A172 (cell line): ENCODE measurements around the gene UBL7. TPM values are rescaled to one million over a fixed set of nuclear protein-coding genes. Genes with fewer than 3 reads are reported as not detected.
A peak's percentile ranks its signal among the peaks of the same experiment; 100 is the strongest.

Experiments used
- DNase-seq: peaks from one replicate; pipeline ENCODE4 v3.0.0-alpha.2; 2015; ENCODE audit warnings: low spot score
- total RNA-seq: library from RNA; depleted of rRNA; stranded (reverse); fragments of >200 nt; shearing (Covaris generic); gene quantifications from 2 replicates; pipeline ENCODE4 v1.2.3, GENCODE V29; 2014

Gene UBL7
- total RNA-seq, 1 experiment from 2014 or later: 137 TPM

DNA sequence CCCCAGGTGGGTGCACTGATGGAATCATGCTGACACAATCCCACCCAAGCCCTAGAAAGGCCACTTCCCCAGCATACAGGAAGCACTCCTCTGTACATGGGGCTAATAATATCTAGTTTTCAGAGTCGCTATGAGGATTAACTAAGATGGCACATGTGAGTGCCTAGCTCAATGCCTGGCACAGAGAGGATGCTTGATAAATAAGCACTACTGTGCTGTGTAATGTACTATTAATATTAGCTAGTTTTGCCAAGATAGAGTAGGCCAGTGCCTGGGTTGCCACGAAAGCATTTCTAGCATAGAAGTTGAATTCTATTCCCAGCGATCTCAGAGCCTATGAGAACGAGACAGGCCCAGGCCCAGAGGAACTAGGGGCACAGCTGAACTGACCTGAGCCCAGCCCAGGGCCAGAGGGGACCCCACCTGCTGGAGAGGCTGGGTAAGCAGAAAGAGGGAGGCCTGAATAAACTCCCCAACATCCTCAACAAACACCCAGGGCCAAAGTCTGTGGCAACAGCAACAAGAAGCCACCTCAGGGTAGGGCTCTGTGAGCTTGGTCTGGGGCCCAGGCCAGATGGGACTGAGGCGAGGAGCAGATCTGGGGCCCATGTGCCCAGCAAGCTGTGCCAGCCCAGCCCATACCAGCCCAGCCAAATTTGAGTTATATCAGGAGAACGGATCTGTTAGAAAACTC lies 19.6 kb downstream of the UBL7 start:
- no peak for DNase-seq

DNA sequence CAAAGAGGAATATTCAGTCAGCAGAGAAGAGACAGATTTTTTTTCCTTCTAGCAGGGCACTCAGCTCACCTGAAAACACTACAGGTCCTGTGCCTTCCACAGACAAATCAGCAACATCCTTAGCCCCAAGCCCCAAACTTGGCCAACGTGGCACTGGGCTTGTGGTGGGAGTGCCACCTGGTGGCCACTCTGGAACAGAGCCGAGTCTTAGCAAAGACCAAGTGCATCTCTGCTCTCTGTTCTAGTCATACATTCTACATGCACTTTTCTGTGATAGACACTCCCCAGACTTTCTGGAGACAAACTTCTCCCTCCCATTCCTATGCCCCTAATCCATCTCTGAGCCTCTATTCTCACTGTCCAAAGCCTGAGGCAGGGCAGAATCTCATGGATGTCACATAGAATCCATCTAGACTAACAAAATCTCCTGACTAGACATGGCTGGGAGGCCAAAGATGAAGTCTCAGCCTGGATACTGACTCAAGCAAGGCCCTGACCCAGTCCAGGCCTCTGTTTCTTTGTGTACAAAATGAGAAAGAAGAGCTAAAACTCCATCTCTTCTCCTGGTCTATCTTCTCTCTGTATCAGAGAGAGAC lies 22.1 kb downstream of the UBL7 start:
- DNase-seq: peak; percentile 64

DNA sequence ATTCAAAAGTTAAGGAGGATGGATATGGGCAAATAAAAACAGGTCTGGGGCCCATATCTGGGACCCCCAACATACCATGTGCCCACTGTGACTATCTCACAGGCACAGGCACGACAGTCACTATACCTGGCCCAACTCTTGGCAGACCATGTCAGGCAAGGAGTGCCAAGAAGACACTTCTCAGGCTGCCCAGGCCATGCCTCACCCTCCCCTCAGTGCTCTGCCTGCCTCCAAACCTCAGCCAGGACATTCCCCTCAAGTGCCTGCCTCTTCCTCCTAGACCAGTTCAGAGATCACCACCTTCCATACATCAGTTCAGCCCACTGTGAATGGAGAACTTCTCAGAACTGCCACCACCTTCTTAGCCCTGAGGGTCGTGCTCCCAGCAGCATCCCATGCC lies 22.8 kb downstream of the UBL7 start:
- DNase-seq: no peak

DNA sequence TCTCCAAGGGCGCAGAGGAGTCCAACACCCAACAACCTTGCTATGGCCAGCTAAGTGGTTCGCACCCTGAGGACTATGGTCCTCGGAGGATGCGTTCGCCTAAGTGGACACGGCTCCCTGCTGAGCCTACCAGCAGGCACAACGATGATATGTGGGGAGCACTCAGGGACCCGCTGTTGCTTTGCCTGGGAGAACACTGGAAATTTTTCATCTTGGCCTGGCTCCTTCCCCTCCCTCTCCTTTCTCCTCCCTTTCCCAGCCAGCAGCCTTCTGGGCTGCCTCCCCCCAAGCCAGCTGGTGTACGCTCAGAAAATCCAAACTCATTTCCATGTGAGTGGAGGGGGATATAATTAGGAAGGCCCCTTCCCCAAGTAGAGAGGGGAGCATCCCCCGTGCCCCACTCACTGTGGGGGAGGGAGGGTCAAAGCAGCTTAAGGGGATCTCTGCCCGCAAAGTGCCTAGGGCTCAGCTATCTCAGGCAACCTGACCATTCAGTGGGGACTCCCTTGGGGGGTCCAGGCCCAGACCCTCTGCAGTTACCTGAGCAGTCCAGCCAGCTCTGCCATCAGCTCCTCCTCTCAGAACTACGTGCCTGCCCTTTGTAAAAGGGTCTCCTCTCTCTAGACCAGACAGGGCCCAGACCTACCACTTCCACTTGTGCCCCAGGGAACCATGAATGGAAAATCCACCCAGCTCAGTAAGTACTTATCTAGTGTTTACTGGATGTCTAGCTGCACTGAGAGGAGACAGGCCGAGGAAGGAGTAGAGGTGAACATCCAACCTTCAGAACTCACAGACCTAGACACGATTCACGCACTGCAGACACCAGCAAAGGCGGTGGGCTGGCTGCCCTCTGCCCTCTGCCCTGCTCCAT lies 26.5 kb downstream of the UBL7 start:
- no peak for DNase-seq

DNA sequence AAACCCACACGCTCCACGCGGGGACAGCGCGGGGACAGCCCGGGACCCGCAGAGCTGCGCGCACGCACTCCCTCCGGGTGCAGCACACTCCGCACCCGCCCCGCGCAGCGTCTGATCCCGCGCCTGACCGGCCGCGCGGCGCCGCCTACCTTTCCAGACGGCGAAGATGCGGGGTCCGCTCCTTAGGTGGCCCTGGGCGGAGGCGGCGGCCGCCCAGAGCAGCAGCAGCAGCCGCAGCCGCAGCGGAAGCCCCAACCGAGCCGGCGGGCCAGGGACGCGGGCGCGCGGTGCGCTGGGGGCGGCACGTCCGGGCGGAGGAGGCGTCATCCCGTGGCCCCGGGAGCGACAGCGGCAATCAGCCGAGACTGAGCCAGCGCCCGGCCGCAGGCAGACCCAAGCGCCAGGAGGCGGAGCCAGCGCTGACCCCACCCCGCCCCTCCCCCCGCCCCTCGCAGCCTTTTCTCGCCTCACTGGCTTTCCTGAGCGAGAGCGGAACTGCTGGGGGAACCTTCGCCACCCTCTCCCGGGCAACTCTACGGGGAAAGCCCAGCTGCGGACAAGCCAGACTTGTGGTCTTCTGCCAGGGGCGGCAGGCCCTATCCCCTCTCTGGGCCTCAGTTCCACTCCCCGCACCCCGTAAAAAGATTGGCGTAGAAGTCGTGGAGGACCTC lies 27.2 kb downstream of the UBL7 start, which contains the start of gene SEMA7A:
TSS of gene SEMA7A (minus strand) at position 367 of the 671 bp plus-strand sequence. CDS start at position 327, 40 bp downstream.
- DNase-seq: peak; percentile 52

DNA sequence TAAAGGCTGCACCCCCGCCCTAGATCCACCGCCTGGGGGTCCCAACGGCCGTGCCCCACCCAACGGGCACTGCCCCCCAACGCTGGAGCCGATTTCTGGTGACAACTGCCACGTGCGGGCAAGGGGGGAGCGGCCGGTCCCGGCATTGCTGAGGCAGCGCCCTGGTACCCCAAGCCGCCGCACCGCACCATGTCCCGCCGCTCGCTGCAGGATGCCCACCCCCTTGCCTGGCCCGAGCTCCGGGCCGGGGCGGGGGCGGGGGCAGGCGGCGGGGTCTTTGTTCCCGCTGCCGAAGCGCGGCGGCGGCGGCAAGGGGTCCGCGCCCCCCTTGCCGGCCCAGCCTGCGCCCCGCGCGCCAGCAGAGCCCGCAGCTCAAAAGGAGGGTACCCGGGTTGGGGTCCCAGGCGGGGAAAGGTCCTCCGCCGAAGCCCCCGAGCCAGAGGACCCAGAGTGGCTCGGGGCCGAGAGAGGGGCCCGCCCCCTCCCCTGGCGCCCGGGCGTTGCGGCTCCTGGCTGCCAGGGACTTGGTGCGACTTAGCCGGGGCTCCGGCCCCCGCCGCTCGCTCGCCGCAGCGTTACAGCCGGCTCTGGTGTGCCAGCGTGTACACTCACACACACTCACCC lies 27.9 kb downstream of the UBL7 start:
- no peak for DNase-seq

DNA sequence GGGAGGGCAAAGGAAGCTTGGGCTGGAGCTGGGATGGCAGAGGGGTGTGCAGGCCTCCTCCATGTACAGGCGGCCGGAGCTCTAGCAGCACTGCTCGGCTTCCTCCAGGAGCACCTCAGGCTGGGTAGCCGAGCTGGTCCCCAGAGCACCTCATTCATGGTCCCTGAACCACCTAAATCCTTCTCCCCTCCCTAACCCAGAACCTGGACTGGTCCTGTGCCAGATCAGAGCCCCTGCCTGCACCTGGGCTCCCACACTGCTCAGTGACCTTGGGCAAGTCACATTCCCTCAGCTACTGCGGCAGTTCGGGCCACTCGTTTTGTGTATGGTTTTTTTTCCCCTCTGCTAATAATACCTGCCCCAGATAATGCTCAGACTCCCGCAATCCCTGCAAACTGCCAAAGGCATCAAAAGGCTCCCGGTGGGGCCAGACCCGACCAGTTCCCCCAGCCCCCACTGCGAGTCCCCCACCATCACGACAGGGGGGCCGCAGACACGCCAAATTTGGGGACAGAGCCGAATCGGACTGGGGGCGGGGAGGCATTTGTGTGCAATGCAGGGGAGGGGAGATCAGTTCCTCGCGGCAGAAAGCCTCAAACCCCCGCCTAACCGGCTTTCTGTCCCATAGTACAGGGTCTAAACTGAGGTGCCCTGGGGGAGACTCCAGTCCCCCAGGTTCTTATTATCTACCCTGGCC lies 28.5 kb downstream of the UBL7 start:
- DNase-seq: no peak

DNA sequence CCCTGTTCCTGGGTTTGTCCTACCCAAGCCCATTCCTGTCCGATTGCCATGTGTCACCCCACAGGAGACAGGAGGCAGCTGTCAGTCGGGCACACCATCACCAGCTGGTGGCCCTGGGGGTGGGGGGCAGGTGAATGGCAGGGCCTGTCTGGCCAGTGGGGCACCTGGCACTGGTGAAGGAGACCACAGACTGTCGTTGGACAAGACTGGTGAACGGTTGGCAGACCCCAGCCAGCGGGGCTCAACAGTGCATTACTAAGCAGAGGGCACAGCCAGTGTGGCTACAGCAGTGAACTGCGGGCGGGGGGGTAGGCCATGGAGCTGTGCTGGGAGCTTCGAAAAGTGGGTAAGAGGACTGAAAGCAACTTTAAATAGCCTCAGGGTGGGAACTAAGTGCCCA lies 29.3 kb downstream of the UBL7 start:
- no peak for DNase-seq

DNA sequence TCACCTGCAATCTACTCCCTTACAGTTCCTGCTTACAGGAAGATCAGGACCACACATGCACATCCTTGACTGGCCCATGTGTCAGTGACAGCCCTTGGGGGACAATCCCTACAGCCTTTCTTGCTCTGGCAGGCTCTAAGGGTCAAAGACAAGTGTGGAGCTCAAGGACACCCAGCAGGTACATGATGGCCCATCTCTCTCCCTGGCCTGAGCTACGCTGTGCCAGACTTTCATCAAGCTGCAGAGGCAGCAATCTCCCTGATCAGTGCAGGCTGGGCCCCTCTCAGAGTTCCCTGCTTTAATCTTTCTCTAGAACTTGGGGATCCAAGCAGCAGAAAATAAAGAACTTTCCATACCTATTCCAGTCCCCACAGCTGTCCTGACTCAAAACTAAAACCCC lies 29.8 kb downstream of the UBL7 start:
- no peak for DNase-seq

DNA sequence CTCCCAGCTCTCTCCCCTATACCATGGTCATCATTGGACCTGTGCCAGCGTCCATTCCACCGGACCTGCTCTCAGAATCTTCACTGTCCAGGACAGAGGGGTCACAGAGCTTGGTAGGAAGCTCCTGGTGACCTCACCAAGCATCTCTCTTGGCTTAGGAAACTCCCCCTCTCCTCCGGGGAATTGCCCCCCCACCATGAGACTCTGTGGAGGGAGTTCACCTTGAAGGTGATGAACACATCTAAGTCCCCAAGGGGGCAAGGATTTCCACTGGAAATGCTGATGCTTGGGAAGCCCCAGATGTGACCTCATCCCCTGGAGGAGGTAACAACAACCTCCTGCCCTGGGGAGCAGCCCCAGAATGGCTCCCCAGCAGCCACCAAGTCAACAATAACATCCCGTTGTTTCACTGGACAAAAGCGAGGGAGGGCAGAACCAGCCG lies 30.4 kb downstream of the UBL7 start:
- no peak for DNase-seq

DNA sequence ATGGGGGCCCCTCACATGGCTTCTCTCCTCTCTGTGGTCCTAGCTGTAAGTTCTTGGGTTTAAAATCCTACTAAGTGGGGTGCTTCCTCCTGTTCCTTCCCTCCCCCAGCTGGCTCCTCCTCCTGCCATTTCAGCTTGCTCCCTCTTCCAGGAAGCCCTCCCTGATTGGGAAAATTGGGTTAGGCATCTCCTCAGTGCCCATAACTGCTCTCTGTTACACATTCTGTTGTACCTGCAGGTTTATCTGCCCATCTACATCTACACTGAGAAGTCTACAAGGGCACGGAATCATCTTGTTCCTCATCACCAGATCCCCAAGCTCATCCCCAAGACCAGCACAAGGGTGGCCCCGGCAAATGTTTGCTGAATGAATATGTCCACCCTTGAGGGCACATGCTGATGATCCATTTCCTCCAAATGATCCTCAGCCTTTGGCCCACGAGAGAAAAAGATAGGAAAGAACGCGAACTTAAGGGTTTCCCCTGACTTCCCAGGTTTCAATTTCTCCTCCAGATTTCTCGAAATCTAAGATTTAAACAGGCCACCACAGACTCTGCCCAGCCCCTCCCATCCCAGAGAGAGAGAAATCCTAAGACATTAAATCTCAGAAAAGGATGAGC lies 31.1 kb downstream of the UBL7 start:
- DNase-seq: no peak

DNA sequence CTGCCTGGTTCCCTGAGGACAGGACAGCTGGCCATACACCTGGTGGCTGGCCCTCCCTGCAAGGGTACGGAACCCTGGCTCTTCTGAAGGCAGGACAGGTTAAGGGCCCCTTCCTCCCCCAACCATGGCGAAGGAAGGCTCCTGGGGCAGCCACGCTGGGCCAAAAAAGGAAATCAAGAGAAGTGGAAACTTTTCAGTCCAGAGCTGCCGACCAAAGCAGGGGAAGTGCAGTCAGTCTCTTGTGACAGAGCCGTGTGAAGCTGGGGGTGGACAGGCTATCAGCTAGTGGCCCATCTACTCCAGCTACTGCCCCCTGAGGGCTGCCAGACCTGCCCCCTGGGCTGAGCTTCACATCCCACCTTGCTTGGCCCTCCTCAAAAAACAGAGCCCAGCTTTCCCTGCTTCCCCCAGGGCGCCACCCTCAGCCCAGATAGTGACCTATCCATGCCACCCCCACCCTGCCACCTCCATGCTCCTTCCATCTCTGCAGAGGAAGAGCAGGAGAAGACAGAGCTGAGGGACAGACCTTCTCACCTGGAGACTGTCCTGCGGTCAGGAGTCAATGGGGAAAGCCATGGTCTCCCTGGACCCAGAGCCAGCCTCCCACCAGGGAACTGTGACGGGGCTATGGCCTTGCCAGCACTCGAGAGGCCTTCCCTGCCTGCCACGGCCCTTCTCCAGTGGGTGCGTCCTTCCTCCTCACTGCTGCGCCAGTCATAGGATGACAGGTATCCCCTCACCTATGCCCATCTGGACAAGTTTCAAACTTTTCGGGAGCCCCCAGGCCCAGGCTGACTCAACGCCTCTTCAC lies 31.8 kb downstream of the UBL7 start:
- no peak for DNase-seq

DNA sequence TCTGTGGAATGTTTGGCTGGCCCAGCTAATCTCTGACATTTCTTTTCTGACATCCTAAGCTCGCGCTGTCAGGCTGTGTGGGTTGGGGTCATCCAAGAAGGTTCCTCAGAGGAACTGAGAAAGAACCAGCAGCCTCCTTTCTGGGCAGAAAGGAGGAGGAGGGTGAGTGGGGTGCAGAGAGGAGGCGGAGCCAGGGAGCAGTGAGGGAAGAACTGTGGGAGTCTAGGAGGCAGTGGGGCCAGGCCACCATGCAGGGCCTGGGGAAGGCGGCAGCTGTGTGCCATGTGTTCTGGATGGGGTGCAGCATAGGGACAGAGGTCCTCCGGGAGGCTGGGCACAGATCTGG lies 32.5 kb downstream of the UBL7 start:
- no peak for DNase-seq

DNA sequence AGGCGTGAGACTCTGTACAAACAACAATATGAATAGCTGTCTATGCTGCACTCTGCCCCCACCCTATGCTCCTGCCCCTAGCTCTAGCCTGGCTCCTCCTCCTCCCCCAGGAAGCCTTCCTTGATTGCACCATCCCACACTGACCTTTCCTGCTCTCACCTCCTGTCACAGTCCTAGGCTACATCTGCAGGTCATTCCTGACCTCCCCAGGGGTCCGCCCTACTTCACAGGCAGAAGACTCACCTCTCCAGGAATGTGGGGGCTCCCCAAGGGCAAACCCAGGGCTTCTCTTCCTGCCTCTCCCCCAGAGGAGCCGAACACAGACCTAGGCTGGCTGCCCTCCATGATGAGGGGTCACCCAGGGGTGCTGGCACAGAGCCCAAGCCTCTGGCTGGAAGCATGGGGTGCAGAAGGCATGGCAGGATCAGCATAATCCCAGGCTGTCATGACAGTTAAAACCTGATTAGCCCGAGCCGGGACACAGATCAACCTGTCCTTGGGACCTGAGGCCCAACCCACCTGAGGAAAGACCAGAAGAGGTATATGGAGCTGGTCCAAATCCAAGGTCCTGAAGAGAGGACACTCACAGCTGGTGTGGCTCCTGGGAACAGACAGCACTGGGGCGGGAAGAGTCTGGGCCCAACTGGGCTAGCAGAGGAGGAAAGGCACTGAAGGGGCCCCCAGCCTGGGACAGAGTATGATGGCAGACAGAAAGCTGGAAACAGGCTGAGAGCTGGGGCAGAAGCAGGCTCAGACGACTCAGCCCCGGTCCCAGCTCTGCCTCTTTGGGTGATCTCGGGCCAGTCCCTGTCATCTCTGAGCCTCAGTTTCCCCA lies 33.1 kb downstream of the UBL7 start:
- DNase-seq: no peak

DNA sequence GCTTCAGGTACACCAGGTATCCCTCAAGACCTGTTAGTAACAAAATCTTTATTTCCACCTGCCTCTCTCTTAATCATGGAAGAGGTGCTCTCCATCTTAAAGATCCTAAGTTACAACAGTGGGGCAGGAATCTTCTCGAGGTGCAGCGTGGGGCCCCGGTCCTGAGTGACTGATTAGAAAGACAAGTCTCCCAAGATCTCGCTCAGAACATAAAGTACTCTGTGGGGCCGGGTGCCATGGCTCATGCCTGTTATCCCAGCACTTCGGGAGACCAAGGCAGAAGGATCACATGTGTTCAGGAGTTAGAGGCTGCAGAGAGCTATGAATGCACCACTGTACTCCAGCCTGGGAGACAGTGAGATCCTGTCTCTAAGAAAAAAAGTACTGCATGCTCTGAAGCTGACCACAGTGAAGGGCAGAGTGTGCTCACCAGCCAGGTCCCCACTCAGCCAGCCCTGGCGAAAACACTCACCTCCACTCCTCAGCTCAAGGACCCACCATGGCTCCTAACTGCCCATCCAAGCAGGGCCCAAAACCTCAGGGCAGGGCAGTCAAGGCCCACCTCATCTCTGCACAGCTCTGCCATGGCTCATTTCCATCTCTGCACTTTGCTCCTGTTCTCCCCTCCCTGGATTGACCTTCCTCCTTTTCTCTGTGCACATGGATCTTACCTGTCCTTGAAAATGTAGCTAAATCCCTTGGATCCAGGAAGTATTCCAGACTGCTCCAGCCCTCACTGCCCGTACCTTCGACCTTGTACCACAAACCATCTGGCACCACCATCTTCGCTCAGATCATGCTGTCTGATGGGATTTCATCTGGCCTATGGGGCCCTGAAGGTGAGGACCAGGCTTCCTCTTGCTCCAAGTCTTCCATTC lies 34.3 kb downstream of the UBL7 start:
- no peak for DNase-seq

DNA sequence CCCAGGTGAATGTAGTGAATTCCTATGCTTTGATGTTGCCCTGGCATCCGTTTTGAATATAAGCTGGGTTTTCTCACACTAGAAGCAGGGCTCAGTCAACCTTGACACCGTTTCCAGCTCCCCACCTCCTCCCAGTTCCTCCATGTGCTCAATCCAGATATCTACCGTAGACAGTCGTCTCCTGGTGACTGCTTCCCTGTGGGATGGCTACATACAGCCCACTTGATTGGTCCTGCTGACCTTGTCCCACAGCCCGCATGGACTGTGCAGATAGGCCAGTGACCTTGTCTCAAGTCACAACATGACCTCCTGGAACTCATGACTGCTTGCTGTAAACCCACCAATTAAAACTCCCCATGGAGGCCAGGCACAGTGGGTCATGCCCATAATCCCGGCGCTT lies 35.3 kb downstream of the UBL7 start:
- DNase-seq: no peak

DNA sequence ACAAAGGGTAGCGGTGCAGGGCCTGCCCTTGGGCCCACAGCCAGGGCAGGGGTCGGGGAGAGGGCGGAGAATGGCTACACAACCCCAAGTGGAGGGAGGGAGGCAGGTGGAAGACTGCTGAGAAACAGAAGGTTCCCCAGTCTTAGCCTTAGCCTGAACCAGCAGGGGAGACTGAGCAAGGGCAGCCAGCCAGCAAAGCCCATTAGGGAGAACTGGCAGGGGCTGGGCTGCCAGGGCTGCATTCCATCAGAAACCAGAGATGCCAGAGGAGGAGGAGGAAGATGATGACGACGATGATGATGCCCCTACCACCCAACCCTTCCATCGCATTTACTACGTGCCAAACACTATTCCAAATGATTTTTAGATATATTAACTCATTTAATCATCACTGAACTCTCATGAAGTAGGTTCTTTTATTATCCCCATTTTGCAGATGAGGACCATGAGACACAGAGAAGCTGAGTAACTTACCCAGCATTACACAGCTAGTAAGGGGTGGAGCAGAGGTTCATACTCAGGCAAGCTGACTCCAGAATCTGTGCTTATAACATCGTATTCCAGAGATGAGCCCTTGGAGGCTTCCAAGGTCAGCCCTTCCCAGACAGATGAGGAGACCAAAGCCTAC lies 35.9 kb downstream of the UBL7 start:
- no peak for DNase-seq
